WTC11 (cell line): Measurements from ENCODE around the gene INTU. TPM values are rescaled to one million over a fixed set of nuclear protein-coding genes. Genes with fewer than 3 reads are reported as not detected.

Experiments used
- ATAC-seq: fragments of 200-7000 bp; cut with Tn5 transposase; 2 replicates; pipeline ENCODE4 v1.10.0; 2021; ENCODE audit warnings: mild to moderate bottlenecking, moderate library complexity
- CTCF ChIA-PET: fragments of 300-600 bp; sonication (Branson Sonifier 250); formaldehyde crosslinking; loops from one replicate; lab custom pipeline; 2021; ENCODE audit warnings: antibody characterized with exemption; lab: Charles Lee
- POLR2A ChIA-PET: fragments of 350-600 bp; sonication (Branson Sonifier 250); formaldehyde crosslinking; loops from one replicate; lab custom pipeline; 2021; ENCODE audit warnings: antibody characterized with exemption; lab: Charles Lee
- DNase-seq: peaks from one replicate; pipeline ENCODE4 v3.0.0; 2021; ENCODE audit warnings: low spot score
- H3K27ac Mint-ChIP-seq: 2 replicates; pipeline ENCODE4 v1.8.0; 2021; ENCODE audit warnings: mixed read lengths
- H3K27me3 Mint-ChIP-seq: 2 replicates; pipeline ENCODE4 v1.8.0; 2021; ENCODE audit warnings: low read depth, mild to moderate bottlenecking, moderate library complexity, mixed read lengths
- H3K36me3 Mint-ChIP-seq: 2 replicates; pipeline ENCODE4 v1.8.0; 2021; ENCODE audit warnings: mixed read lengths
- H3K4me1 Mint-ChIP-seq: 2 replicates; pipeline ENCODE4 v1.8.0; 2022; ENCODE audit warnings: mixed read lengths
- H3K4me3 Mint-ChIP-seq: 2 replicates; pipeline ENCODE4 v1.8.0; 2021; ENCODE audit warnings: mild to moderate bottlenecking, moderate library complexity, mixed read lengths
- H3K9me3 Mint-ChIP-seq: 2 replicates; pipeline ENCODE4 v1.8.0; 2021; ENCODE audit warnings: mixed read lengths
- CREB1 ChIP-seq: sonication (generic); formaldehyde crosslinking; IDR thresholded peaks from 2 replicates; pipeline ENCODE4 v1.8.0; 2023; ENCODE audit warnings: mild to moderate bottlenecking, missing genetic modification reagents
- ELF4 ChIP-seq: sonication (generic); formaldehyde crosslinking; IDR thresholded peaks from 2 replicates; pipeline ENCODE4 v1.8.1; 2022; ENCODE audit warnings: low read depth, mild to moderate bottlenecking, moderate library complexity, missing genetic modification reagents
- FOXP1 ChIP-seq: sonication (generic); formaldehyde crosslinking; IDR thresholded peaks from 2 replicates; pipeline ENCODE4 v1.8.0; 2022; ENCODE audit warnings: missing genetic modification reagents, mild to moderate bottlenecking, moderate library complexity, borderline replicate concordance
- GABPB1 ChIP-seq: sonication (generic); formaldehyde crosslinking; IDR thresholded peaks from 2 replicates; pipeline ENCODE4 v1.8.1; 2023; ENCODE audit warnings: mild to moderate bottlenecking, missing genetic modification reagents
- GTF2I ChIP-seq: fragments of 250-450 bp; sonication (Bioruptor Pico); conservative IDR thresholded peaks from 2 replicates; pipeline ENCODE4 v1.4.0; 2021; ENCODE audit warnings: mild to moderate bottlenecking
- HMGA2 ChIP-seq: fragments of 250-450 bp; sonication (Bioruptor Pico); IDR thresholded peaks from 2 replicates; pipeline ENCODE4 v1.4.0; 2021; ENCODE audit warnings: mild to moderate bottlenecking, moderate library complexity
- NR3C1 ChIP-seq: sonication (generic); formaldehyde crosslinking; conservative IDR thresholded peaks from 2 replicates; pipeline ENCODE4 v1.8.1; 2023; ENCODE audit warnings: low read depth, mild to moderate bottlenecking, missing genetic modification reagents
- SP1 ChIP-seq: sonication (generic); formaldehyde crosslinking; conservative IDR thresholded peaks from 2 replicates; pipeline ENCODE4 v1.8.1; 2022; ENCODE audit warnings: missing genetic modification reagents
- TEAD1 ChIP-seq: sonication (generic); formaldehyde crosslinking; IDR thresholded peaks from 2 replicates; pipeline ENCODE4 v1.8.0; 2022; ENCODE audit warnings: mild to moderate bottlenecking, missing genetic modification reagents
- TP53 ChIP-seq: sonication (generic); formaldehyde crosslinking; IDR thresholded peaks from 2 replicates; pipeline ENCODE4 v1.8.1; 2023; ENCODE audit warnings: mild to moderate bottlenecking, missing genetic modification reagents
- ZNF423 ChIP-seq: fragments of 250-450 bp; sonication (Bioruptor Pico); IDR thresholded peaks from 2 replicates; pipeline ENCODE4 v2.1.2; 2022; ENCODE audit warnings: mild to moderate bottlenecking, moderate library complexity
- ZNF671 ChIP-seq: fragments of 250-450 bp; sonication (Bioruptor Pico); IDR thresholded peaks from 2 replicates; pipeline ENCODE4 v1.8.0; 2021; ENCODE audit warnings: mild to moderate bottlenecking
- total RNA-seq: library from RNA; stranded (reverse); gene quantifications from 3 replicates; pipeline ENCODE4 v1.2.3, GENCODE V29; 2021
- TF ChIP-seq, protein P1 (sequence below): fragments of 250-450 bp; sonication (Bioruptor Pico); conservative IDR thresholded peaks from 2 replicates; pipeline ENCODE4 v1.9.0; 2021; ENCODE audit warnings: mild to moderate bottlenecking
- TF ChIP-seq, protein P2 (sequence below): sonication (generic); formaldehyde crosslinking; IDR thresholded peaks from 2 replicates; pipeline ENCODE4 v1.8.1; 2022; ENCODE audit warnings: low read depth, mild to moderate bottlenecking, moderate library complexity, missing genetic modification reagents, borderline replicate concordance
- TF ChIP-seq, protein P3 (sequence below): fragments of 250-450 bp; sonication (Bioruptor Pico); IDR thresholded peaks from 2 replicates; pipeline ENCODE4 v1.9.0; 2021; ENCODE audit warnings: mild to moderate bottlenecking, borderline replicate concordance
- TF ChIP-seq, protein P4 (sequence below): sonication (generic); formaldehyde crosslinking; IDR thresholded peaks from 2 replicates; pipeline ENCODE4 v1.8.0; 2023; ENCODE audit warnings: missing genetic modification reagents, mild to moderate bottlenecking, borderline replicate concordance
- TF ChIP-seq, protein P5 (sequence below): sonication (generic); formaldehyde crosslinking; IDR thresholded peaks from 2 replicates; pipeline ENCODE4 v1.8.0; 2022; ENCODE audit warnings: mild to moderate bottlenecking, missing genetic modification reagents

INTU gene
- total RNA-seq, 1 experiment from 2014 or later: 15.0 TPM

DNA sequence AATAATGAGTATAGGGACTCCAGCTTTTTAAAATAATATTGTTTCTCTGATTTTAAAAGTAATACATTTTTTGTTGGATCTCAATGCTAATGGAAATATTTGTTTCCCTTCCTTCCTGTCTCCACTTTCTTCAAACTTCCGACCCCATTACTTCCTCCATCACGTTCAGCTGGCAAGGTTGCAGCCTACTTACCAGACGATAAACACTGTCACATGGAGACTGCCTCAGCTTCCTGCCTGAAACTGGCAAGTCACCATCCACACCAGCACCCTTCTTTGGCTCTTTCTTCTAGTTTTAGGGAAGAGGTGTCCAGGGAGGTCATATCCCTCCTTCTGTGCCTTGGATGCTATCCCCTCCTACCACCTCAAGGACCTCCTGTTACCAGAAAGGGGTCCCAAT lies 3.4 kb upstream of the INTU start (continued):
- TF ChIP-seq, protein P1, sequence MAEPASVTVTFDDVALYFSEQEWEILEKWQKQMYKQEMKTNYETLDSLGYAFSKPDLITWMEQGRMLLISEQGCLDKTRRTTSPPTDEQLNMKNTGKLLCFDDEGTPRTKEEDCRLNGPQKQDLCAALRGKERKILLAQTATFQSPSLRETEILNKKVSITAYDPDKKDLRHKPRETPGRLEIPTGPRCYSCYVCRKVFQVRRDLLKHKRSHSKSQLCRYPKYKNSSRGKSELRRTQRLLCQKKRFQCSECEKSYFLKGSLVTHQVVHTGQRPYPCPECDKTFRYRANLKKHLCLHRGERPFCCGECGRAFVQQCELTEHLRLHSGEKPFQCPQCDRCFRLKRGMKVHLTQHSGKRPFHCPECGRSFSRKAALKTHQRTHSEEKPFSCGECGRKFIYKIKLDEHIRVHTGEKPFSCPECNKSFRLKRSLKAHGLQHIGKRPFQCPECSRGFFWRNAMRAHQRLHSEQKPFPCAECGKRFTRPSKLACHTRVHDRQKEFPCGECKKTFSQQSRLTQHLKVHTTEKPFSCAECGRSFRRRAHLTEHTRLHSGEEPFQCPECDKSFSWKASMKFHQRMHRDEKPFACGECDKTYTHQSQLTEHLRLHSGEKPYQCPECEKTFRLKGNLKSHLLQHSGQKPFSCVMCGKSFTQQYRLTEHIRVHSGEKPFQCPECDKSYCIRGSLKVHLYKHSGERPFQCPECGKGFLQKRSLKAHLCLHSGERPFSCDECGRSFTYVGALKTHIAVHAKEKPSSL (CRISPR knock-in tag): no peak
- TF ChIP-seq SP1 (CRISPR knock-in tag): no peak
- TF ChIP-seq, protein P2, sequence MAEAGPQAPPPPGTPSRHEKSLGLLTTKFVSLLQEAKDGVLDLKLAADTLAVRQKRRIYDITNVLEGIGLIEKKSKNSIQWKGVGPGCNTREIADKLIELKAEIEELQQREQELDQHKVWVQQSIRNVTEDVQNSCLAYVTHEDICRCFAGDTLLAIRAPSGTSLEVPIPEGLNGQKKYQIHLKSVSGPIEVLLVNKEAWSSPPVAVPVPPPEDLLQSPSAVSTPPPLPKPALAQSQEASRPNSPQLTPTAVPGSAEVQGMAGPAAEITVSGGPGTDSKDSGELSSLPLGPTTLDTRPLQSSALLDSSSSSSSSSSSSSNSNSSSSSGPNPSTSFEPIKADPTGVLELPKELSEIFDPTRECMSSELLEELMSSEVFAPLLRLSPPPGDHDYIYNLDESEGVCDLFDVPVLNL: no peak
- no peak for TF ChIP-seq NR3C1
- no peak for TF ChIP-seq ZNF423 (CRISPR knock-in tag)

DNA sequence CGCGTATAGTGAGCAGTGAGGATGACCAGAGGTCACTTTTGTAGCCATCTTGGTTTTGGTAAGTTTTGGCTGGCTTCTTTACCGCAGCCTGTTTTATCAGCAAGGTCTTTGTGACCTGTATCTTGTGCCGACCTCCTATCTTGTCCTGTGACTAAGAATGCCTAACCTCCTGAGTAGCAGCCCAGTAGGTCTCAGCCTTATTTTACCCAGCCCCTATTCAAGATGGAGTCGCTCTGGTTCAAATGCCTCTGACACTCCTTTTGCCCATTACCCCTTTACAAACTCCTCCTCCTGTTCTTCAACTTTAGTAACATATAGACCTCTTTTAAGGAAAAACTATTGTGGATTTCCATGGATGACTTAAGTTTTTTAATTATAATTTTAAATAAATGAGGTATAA lies 2.6 kb upstream of the INTU start:
- peaks cover 7% of the 10 kb centered on the region for H3K4me1 Mint-ChIP-seq
- POLR2A ChIA-PET: no interaction called here
- H3K9me3 Mint-ChIP-seq: no peaks in the 10 kb centered on the region
- H3K36me3 Mint-ChIP-seq: no peaks in the 10 kb centered on the region
- no peak for ATAC-seq
- DNase-seq: no peak
- no peak overlapping the region for H3K4me3 Mint-ChIP-seq
- H3K27me3 Mint-ChIP-seq: peaks cover 2% of the 10 kb centered on the region; the same call in 1 of the 2 replicates
- H3K27ac Mint-ChIP-seq: no peak overlapping the region
- CTCF ChIA-PET: no interaction called here
- TF ChIP-seq, protein P3, sequence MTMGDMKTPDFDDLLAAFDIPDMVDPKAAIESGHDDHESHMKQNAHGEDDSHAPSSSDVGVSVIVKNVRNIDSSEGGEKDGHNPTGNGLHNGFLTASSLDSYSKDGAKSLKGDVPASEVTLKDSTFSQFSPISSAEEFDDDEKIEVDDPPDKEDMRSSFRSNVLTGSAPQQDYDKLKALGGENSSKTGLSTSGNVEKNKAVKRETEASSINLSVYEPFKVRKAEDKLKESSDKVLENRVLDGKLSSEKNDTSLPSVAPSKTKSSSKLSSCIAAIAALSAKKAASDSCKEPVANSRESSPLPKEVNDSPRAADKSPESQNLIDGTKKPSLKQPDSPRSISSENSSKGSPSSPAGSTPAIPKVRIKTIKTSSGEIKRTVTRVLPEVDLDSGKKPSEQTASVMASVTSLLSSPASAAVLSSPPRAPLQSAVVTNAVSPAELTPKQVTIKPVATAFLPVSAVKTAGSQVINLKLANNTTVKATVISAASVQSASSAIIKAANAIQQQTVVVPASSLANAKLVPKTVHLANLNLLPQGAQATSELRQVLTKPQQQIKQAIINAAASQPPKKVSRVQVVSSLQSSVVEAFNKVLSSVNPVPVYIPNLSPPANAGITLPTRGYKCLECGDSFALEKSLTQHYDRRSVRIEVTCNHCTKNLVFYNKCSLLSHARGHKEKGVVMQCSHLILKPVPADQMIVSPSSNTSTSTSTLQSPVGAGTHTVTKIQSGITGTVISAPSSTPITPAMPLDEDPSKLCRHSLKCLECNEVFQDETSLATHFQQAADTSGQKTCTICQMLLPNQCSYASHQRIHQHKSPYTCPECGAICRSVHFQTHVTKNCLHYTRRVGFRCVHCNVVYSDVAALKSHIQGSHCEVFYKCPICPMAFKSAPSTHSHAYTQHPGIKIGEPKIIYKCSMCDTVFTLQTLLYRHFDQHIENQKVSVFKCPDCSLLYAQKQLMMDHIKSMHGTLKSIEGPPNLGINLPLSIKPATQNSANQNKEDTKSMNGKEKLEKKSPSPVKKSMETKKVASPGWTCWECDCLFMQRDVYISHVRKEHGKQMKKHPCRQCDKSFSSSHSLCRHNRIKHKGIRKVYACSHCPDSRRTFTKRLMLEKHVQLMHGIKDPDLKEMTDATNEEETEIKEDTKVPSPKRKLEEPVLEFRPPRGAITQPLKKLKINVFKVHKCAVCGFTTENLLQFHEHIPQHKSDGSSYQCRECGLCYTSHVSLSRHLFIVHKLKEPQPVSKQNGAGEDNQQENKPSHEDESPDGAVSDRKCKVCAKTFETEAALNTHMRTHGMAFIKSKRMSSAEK (CRISPR knock-in tag): no peak
- TF ChIP-seq, protein P4, sequence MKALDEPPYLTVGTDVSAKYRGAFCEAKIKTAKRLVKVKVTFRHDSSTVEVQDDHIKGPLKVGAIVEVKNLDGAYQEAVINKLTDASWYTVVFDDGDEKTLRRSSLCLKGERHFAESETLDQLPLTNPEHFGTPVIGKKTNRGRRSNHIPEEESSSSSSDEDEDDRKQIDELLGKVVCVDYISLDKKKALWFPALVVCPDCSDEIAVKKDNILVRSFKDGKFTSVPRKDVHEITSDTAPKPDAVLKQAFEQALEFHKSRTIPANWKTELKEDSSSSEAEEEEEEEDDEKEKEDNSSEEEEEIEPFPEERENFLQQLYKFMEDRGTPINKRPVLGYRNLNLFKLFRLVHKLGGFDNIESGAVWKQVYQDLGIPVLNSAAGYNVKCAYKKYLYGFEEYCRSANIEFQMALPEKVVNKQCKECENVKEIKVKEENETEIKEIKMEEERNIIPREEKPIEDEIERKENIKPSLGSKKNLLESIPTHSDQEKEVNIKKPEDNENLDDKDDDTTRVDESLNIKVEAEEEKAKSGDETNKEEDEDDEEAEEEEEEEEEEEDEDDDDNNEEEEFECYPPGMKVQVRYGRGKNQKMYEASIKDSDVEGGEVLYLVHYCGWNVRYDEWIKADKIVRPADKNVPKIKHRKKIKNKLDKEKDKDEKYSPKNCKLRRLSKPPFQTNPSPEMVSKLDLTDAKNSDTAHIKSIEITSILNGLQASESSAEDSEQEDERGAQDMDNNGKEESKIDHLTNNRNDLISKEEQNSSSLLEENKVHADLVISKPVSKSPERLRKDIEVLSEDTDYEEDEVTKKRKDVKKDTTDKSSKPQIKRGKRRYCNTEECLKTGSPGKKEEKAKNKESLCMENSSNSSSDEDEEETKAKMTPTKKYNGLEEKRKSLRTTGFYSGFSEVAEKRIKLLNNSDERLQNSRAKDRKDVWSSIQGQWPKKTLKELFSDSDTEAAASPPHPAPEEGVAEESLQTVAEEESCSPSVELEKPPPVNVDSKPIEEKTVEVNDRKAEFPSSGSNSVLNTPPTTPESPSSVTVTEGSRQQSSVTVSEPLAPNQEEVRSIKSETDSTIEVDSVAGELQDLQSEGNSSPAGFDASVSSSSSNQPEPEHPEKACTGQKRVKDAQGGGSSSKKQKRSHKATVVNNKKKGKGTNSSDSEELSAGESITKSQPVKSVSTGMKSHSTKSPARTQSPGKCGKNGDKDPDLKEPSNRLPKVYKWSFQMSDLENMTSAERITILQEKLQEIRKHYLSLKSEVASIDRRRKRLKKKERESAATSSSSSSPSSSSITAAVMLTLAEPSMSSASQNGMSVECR (CRISPR knock-in tag): no peak
- TF ChIP-seq HMGA2 (CRISPR knock-in tag) (no peak), TP53 (CRISPR knock-in tag) (no peak), FOXP1 (CRISPR knock-in tag) (no peak), ELF4 (CRISPR knock-in tag) (no peak), CREB1 (CRISPR knock-in tag) (no peak), ZNF671 (CRISPR knock-in tag) (no peak), NR3C1 (no peak), GABPB1 (CRISPR knock-in tag) (no peak), GTF2I (CRISPR knock-in tag) (no peak), TEAD1 (CRISPR knock-in tag) (no peak)
- TF ChIP-seq, protein P2: no peak
- TF ChIP-seq, protein P5, sequence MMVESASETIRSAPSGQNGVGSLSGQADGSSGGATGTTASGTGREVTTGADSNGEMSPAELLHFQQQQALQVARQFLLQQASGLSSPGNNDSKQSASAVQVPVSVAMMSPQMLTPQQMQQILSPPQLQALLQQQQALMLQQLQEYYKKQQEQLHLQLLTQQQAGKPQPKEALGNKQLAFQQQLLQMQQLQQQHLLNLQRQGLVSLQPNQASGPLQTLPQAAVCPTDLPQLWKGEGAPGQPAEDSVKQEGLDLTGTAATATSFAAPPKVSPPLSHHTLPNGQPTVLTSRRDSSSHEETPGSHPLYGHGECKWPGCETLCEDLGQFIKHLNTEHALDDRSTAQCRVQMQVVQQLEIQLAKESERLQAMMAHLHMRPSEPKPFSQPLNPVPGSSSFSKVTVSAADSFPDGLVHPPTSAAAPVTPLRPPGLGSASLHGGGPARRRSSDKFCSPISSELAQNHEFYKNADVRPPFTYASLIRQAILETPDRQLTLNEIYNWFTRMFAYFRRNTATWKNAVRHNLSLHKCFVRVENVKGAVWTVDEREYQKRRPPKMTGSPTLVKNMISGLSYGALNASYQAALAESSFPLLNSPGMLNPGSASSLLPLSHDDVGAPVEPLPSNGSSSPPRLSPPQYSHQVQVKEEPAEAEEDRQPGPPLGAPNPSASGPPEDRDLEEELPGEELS (CRISPR knock-in tag): no peak
